Measurements from ENCODE around the gene ZBTB20.

The ZBTB20 gene

GRCh38 chr3:114716916-114717315 lies 430.2 kb downstream of the ZBTB20 start:
- peaks cover 45% of the 10 kb centered on the region for H3K4me1 Mint-ChIP-seq
- no peak overlapping the region for H3K27ac Mint-ChIP-seq
- peaks cover 20% of the 10 kb centered on the region for H3K36me3 Mint-ChIP-seq
- no peaks in the 10 kb centered on the region for H3K9me3 Mint-ChIP-seq
- H3K27me3 Mint-ChIP-seq: no peaks in the 10 kb centered on the region
- H3K4me3 Mint-ChIP-seq: no peak overlapping the region

GRCh38 chr3:114716126-114716525 lies 431.0 kb downstream of the ZBTB20 start:
- Mint-ChIP-seq H3K9me3 (no peaks in the 10 kb centered on the region), H3K27me3 (no peaks in the 10 kb centered on the region), H3K36me3 (peaks cover 18% of the 10 kb centered on the region), H3K4me1 (peaks cover 37% of the 10 kb centered on the region), H3K27ac (no peak overlapping the region), H3K4me3 (no peak overlapping the region)

GRCh38 chr3:114714957-114715460 lies 432.1 kb downstream of the ZBTB20 start:
- H3K9me3 Mint-ChIP-seq: no peaks in the 10 kb centered on the region
- H3K4me3 Mint-ChIP-seq: no peak overlapping the region
- peaks cover 35% of the 10 kb centered on the region for H3K4me1 Mint-ChIP-seq
- H3K27ac Mint-ChIP-seq: no peak overlapping the region
- peaks cover 23% of the 10 kb centered on the region for H3K36me3 Mint-ChIP-seq
- no peaks in the 10 kb centered on the region for H3K27me3 Mint-ChIP-seq

GRCh38 chr3:114714237-114714636 lies 432.9 kb downstream of the ZBTB20 start:
- H3K9me3 Mint-ChIP-seq: no peaks in the 10 kb centered on the region
- H3K4me3 Mint-ChIP-seq: no peak overlapping the region
- no peak overlapping the region for H3K27ac Mint-ChIP-seq
- H3K27me3 Mint-ChIP-seq: no peaks in the 10 kb centered on the region
- H3K4me1 Mint-ChIP-seq: peaks cover 30% of the 10 kb centered on the region
- H3K36me3 Mint-ChIP-seq: peaks cover 25% of the 10 kb centered on the region

GRCh38 chr3:114712728-114713492 lies 434.2 kb downstream of the ZBTB20 start:
- H3K36me3 Mint-ChIP-seq: peaks cover 25% of the 10 kb centered on the region
- H3K27ac Mint-ChIP-seq: no peak overlapping the region
- no peaks in the 10 kb centered on the region for H3K27me3 Mint-ChIP-seq
- H3K9me3 Mint-ChIP-seq: no peaks in the 10 kb centered on the region
- H3K4me3 Mint-ChIP-seq: no peak overlapping the region
- peaks cover 18% of the 10 kb centered on the region for H3K4me1 Mint-ChIP-seq

- Mint-ChIP-seq H3K36me3 (peaks cover 19% of the 10 kb centered on the region), H3K27ac (no peak overlapping the region), H3K27me3 (no peaks in the 10 kb centered on the region)
These were observed 435.7 kb downstream of the ZBTB20 start for GRCh38 chr3:114711321-114711886.

GRCh38 chr3:114709102-114709501 lies 438.0 kb downstream of the ZBTB20 start:
- Mint-ChIP-seq H3K4me1 (peaks cover 12% of the 10 kb centered on the region), H3K4me3 (no peak overlapping the region), H3K9me3 (no peaks in the 10 kb centered on the region), H3K36me3 (peaks cover 22% of the 10 kb centered on the region), H3K27ac (no peak overlapping the region), H3K27me3 (no peaks in the 10 kb centered on the region)

More at GRCh38 chr3:114711321-114711886, 435.7 kb downstream of the ZBTB20 start:
- Mint-ChIP-seq H3K4me3 (no peak overlapping the region), H3K9me3 (no peaks in the 10 kb centered on the region), H3K4me1 (peaks cover 15% of the 10 kb centered on the region)

GRCh38 chr3:114707252-114707860 lies 439.7 kb downstream of the ZBTB20 start:
- Mint-ChIP-seq H3K4me1 (peaks cover 12% of the 10 kb centered on the region), H3K27me3 (no peaks in the 10 kb centered on the region), H3K36me3 (peaks cover 25% of the 10 kb centered on the region), H3K27ac (no peak overlapping the region), H3K9me3 (no peaks in the 10 kb centered on the region), H3K4me3 (no peak overlapping the region)

GRCh38 chr3:114706591-114707232 lies 440.4 kb downstream of the ZBTB20 start:
- Mint-ChIP-seq H3K36me3 (peaks cover 25% of the 10 kb centered on the region), H3K27me3 (no peaks in the 10 kb centered on the region), H3K27ac (no peak overlapping the region), H3K4me3 (no peak overlapping the region), H3K9me3 (no peaks in the 10 kb centered on the region), H3K4me1 (peaks cover 12% of the 10 kb centered on the region)

- no peaks in the 10 kb centered on the region for H3K27me3 Mint-ChIP-seq
- H3K4me3 Mint-ChIP-seq: no peak overlapping the region
- H3K27ac Mint-ChIP-seq: no peak overlapping the region
- peaks cover 14% of the 10 kb centered on the region for H3K4me1 Mint-ChIP-seq
- H3K9me3 Mint-ChIP-seq: no peaks in the 10 kb centered on the region
- peaks cover 21% of the 10 kb centered on the region for H3K36me3 Mint-ChIP-seq
These were observed 446.4 kb downstream of the ZBTB20 start for GRCh38 chr3:114700637-114701234.

GRCh38 chr3:114698146-114699105 lies 448.7 kb downstream of the ZBTB20 start:
- Mint-ChIP-seq H3K27me3 (no peaks in the 10 kb centered on the region), H3K9me3 (no peaks in the 10 kb centered on the region), H3K4me3 (no peak overlapping the region), H3K27ac (no peak overlapping the region), H3K36me3 (peaks cover 13% of the 10 kb centered on the region), H3K4me1 (peaks cover 14% of the 10 kb centered on the region)

GRCh38 chr3:114697401-114697800 lies 449.7 kb downstream of the ZBTB20 start:
- H3K36me3 Mint-ChIP-seq: peaks cover 16% of the 10 kb centered on the region
- H3K27me3 Mint-ChIP-seq: no peaks in the 10 kb centered on the region
- H3K4me3 Mint-ChIP-seq: no peak overlapping the region
- peaks cover 22% of the 10 kb centered on the region for H3K4me1 Mint-ChIP-seq
- H3K9me3 Mint-ChIP-seq: no peaks in the 10 kb centered on the region
- H3K27ac Mint-ChIP-seq: no peak overlapping the region

- no peaks in the 10 kb centered on the region for H3K27me3 Mint-ChIP-seq
- no peak overlapping the region for H3K27ac Mint-ChIP-seq
- no peaks in the 10 kb centered on the region for H3K9me3 Mint-ChIP-seq
- H3K36me3 Mint-ChIP-seq: peaks cover 20% of the 10 kb centered on the region
- no peak overlapping the region for H3K4me3 Mint-ChIP-seq
- H3K4me1 Mint-ChIP-seq: peaks cover 25% of the 10 kb centered on the region
These were observed 452.8 kb downstream of the ZBTB20 start for GRCh38 chr3:114694251-114694650.

GRCh38 chr3:114691871-114692270 lies 455.2 kb downstream of the ZBTB20 start:
- Mint-ChIP-seq H3K9me3 (no peaks in the 10 kb centered on the region), H3K4me1 (peaks cover 35% of the 10 kb centered on the region), H3K4me3 (no peak overlapping the region), H3K27me3 (no peaks in the 10 kb centered on the region), H3K36me3 (peaks cover 17% of the 10 kb centered on the region), H3K27ac (no peak overlapping the region)
